ENCODE data around the gene BAIAP3.
"Not testable (repeated sequence)": the region's sequence is repeated elsewhere in the genome, so short reads cannot be mapped to it uniquely, and the experiment has no call there.

BAIAP3 gene

GRCh38 chr16:1326391-1326790, 7.1 kb upstream of the BAIAP3 start:
- H4K20me1 ChIP-seq (ENCODE audit: insufficient read depth): no peaks in the 10 kb centered on the region
- no peak overlapping the region for H2AFZ ChIP-seq (ENCODE audit: low read depth)
- H3K36me3 ChIP-seq (ENCODE audit: insufficient read depth): no peaks in the 10 kb centered on the region; the same call in 1 of the 2 replicates
- H3K4me3 ChIP-seq (IDR thresholded peaks at IDR 0.05; ENCODE audit: insufficient read depth, low read depth, low read length): no peak overlapping the region
- H3K79me2 ChIP-seq (ENCODE audit: insufficient read depth, low read depth): no peaks in the 10 kb centered on the region
- no peak for TF ChIP-seq CTCF (conservative IDR thresholded peaks at IDR 0.05; ENCODE audit: low read depth, low read length)
- H3K4me2 ChIP-seq: no peak overlapping the region
- no peak overlapping the region for H3K27ac ChIP-seq
- no peak overlapping the region for H3K9ac ChIP-seq
- H3K4me1 ChIP-seq (ENCODE audit: low read depth, poor library complexity, severe bottlenecking): peaks cover 6% of the 10 kb centered on the region
- no peaks in the 10 kb centered on the region for H3K27me3 ChIP-seq (ENCODE audit: insufficient read depth, low read depth)

- TF ChIP-seq CTCF (conservative IDR thresholded peaks at IDR 0.05; ENCODE audit: low read depth, low read length): no peak
- Histone ChIP-seq H2AFZ (ENCODE audit: low read depth) (no peak overlapping the region), H3K9ac (no peak overlapping the region), H3K27me3 (ENCODE audit: insufficient read depth, low read depth) (no peaks in the 10 kb centered on the region), H3K4me1 (ENCODE audit: low read depth, poor library complexity, severe bottlenecking) (peaks cover 13% of the 10 kb centered on the region), H3K36me3 (ENCODE audit: insufficient read depth) (no peaks in the 10 kb centered on the region; the same call in 1 of the 2 replicates), H3K4me3 (IDR thresholded peaks at IDR 0.05; ENCODE audit: insufficient read depth, low read depth, low read length) (no peak overlapping the region), H3K27ac (no peak overlapping the region), H3K4me2 (no peak overlapping the region), H4K20me1 (ENCODE audit: insufficient read depth) (no peaks in the 10 kb centered on the region), H3K79me2 (ENCODE audit: insufficient read depth, low read depth) (no peaks in the 10 kb centered on the region)
These were observed 6.4 kb upstream of the BAIAP3 start for GRCh38 chr16:1326946-1327618.

- Histone ChIP-seq H3K4me1 (ENCODE audit: low read depth, poor library complexity, severe bottlenecking) (peaks cover 18% of the 10 kb centered on the region), H2AFZ (ENCODE audit: low read depth) (no peak overlapping the region), H3K36me3 (ENCODE audit: insufficient read depth) (no peaks in the 10 kb centered on the region; the same call in 1 of the 2 replicates), H3K27me3 (ENCODE audit: insufficient read depth, low read depth) (peaks cover 4% of the 10 kb centered on the region; the same call in 1 of the 2 replicates), H3K79me2 (ENCODE audit: insufficient read depth, low read depth) (no peaks in the 10 kb centered on the region), H3K4me3 (IDR thresholded peaks at IDR 0.05; ENCODE audit: insufficient read depth, low read depth, low read length) (no peak overlapping the region), H3K27ac (no peak overlapping the region), H3K9ac (no peak overlapping the region), H4K20me1 (ENCODE audit: insufficient read depth) (no peaks in the 10 kb centered on the region), H3K4me2 (no peak overlapping the region)
- no peak for TF ChIP-seq CTCF (conservative IDR thresholded peaks at IDR 0.05; ENCODE audit: low read depth, low read length)
These were observed 5.9 kb upstream of the BAIAP3 start for GRCh38 chr16:1327619-1327947.

- not testable (repeated sequence) for H3K4me3 ChIP-seq (IDR thresholded peaks at IDR 0.05; ENCODE audit: insufficient read depth, low read depth, low read length); H3K79me2 ChIP-seq (ENCODE audit: insufficient read depth, low read depth); H3K9ac ChIP-seq; H4K20me1 ChIP-seq (ENCODE audit: insufficient read depth); H2AFZ ChIP-seq (ENCODE audit: low read depth); H3K4me2 ChIP-seq; H3K36me3 ChIP-seq (ENCODE audit: insufficient read depth); H3K27me3 ChIP-seq (ENCODE audit: insufficient read depth, low read depth); H3K27ac ChIP-seq
- peaks cover 24% of the 10 kb centered on the region for H3K4me1 ChIP-seq (ENCODE audit: low read depth, poor library complexity, severe bottlenecking)
These were observed 5.3 kb upstream of the BAIAP3 start for GRCh38 chr16:1328136-1328535.

- H4K20me1 ChIP-seq (ENCODE audit: insufficient read depth); H3K4me2 ChIP-seq; H3K9ac ChIP-seq; H3K36me3 ChIP-seq (ENCODE audit: insufficient read depth); H3K79me2 ChIP-seq (ENCODE audit: insufficient read depth, low read depth); H2AFZ ChIP-seq (ENCODE audit: low read depth); H3K27ac ChIP-seq; H3K4me3 ChIP-seq (IDR thresholded peaks at IDR 0.05; ENCODE audit: insufficient read depth, low read depth, low read length): not testable (repeated sequence)
- Histone ChIP-seq H3K4me1 (ENCODE audit: low read depth, poor library complexity, severe bottlenecking) (peaks cover 25% of the 10 kb centered on the region), H3K27me3 (ENCODE audit: insufficient read depth, low read depth) (peaks cover 13% of the 10 kb centered on the region; the same call in 1 of the 2 replicates)
These were observed 4.5 kb upstream of the BAIAP3 start for GRCh38 chr16:1328961-1329360.

Data from KMS-11 (cell line).